K562 (cell line): ENCODE data around the gene TENM4. TPM values are rescaled to one million over a fixed set of nuclear protein-coding genes. Genes with fewer than 3 reads are reported as not detected.

Source experiments
- ATAC-seq: fragments of 200-7000 bp; cut with Tn5 transposase; 3 replicates; pipeline ENCODE4 v1.9.1; 2020; ENCODE audit warnings: moderate library complexity
- BruUV-seq: library from RNA; stranded (reverse); fragments of 400-500 nt; replicated peaks from 2 replicates; lab custom pipeline; 2021; lab: Mats Ljungman, UMichigan
- CTCF ChIA-PET: fragments of 300-600 bp; formaldehyde crosslinking; extraction: SDS; loops from one replicate; lab custom pipeline; 2021; ENCODE audit warnings: low intra/inter-chr PET ratio; lab: Yijun Ruan, JAX
- POLR2A ChIA-PET: fragments of 300-600, 350-650 bp; sonication (Branson Sonifier 250); formaldehyde crosslinking; extraction: SDS; loops from one replicate; lab custom pipeline; 2021; ENCODE audit warnings: antibody characterized with exemption, inconsistent platforms; lab: Yijun Ruan, JAX
- DNase-seq, 4 experiments: peaks; one replicate each; pipeline versions ENCODE4 v3.0.0 to v3.0.0-alpha.2; 2011 to 2018; ENCODE audit warnings: low spot score in 3 of 4, mixed read lengths in 3 of 4; ENCODE audit errors: extremely low read depth in 1 of 4
- FAIRE-seq: peaks from 2 replicates; lab custom pipeline; 2011; peaks lifted over from hg19 to GRCh38; lab: Jason Lieb, UNC
- H2AFZ ChIP-seq: 2 replicates; pipeline ENCODE4 v1.6.0; 2011; ENCODE audit warnings: low read depth, low read length, control low read depth, inconsistent platforms
- H3K27ac ChIP-seq: fragments of 200-600 bp; 3 replicates; pipeline ENCODE4 v1.8.0; 2011; ENCODE audit warnings: low read depth, mild to moderate bottlenecking, control low read depth, inconsistent platforms, low read length, moderate library complexity, mixed read lengths; ENCODE audit errors: extremely low read depth
- H3K27me3 ChIP-seq, 2 experiments: fragments of 300-600 bp in 1 of 2; 2 replicates in 1 of 2; 3 replicates in 1 of 2; pipeline versions ENCODE4 v1.6.0 to v1.8.0; 2011; ENCODE audit warnings: inconsistent platforms in 2 of 2, low read length in 2 of 2, mild to moderate bottlenecking in 1 of 2, mixed read lengths in 1 of 2, moderate library complexity in 1 of 2; ENCODE audit not compliant: control insufficient read depth in 2 of 2, insufficient read depth in 2 of 2
- H3K36me3 ChIP-seq: fragments of 300-600 bp; 3 replicates; pipeline ENCODE4 v1.8.0; 2011; ENCODE audit warnings: mild to moderate bottlenecking, low read length, inconsistent platforms; ENCODE audit not compliant: control insufficient read depth, insufficient read depth
- H3K4me1 ChIP-seq, 2 experiments: fragments of 200-600 bp in 1 of 2; replicated peaks in 1 of 2; 2 replicates in 1 of 2; 3 replicates in 1 of 2; pipeline versions ENCODE4 v1.5.1 to v1.8.0; 2011; ENCODE audit warnings: inconsistent platforms in 2 of 2, low read length in 2 of 2, mild to moderate bottlenecking in 1 of 2, mixed read lengths in 1 of 2, moderate library complexity in 1 of 2; ENCODE audit not compliant: control insufficient read depth in 2 of 2, insufficient read depth in 2 of 2
- H3K4me2 ChIP-seq: 2 replicates; pipeline ENCODE4 v1.6.1; 2011; ENCODE audit warnings: low read length, control low read depth, inconsistent platforms, mixed read lengths; ENCODE audit not compliant: insufficient read depth
- H3K4me3 ChIP-seq: fragments of 200-600 bp; sonication (generic), shearing (Covaris generic); 2 replicates; pipeline ENCODE4 v1.5.1; 2016; ENCODE audit warnings: control low read depth, inconsistent platforms
- H3K79me2 ChIP-seq: fragments of 200-600 bp; 3 replicates; pipeline ENCODE4 v1.8.0; 2011; ENCODE audit warnings: low read length, inconsistent platforms; ENCODE audit not compliant: control insufficient read depth, insufficient read depth
- H3K9ac ChIP-seq, 2 experiments: 2 replicates each; pipeline versions ENCODE4 v1.6.0 to v1.6.1; 2011; ENCODE audit warnings: low read depth in 2 of 2, low read length in 2 of 2, control low read depth in 1 of 2, inconsistent platforms in 1 of 2, mild to moderate bottlenecking in 1 of 2, mixed read lengths in 1 of 2; ENCODE audit not compliant: insufficient read depth in 1 of 2
- H3K9me1 ChIP-seq: one replicate; pipeline ENCODE4 v1.6.0; 2011; ENCODE audit warnings: inconsistent platforms, mild to moderate bottlenecking, low read length, moderate library complexity; ENCODE audit not compliant: control insufficient read depth, insufficient read depth
- H3K9me3 ChIP-seq: replicated peaks from 2 replicates; pipeline ENCODE4 v1.5.1; 2011; ENCODE audit warnings: low read depth, low read length, inconsistent platforms; ENCODE audit not compliant: control insufficient read depth, insufficient read depth
- H4K20me1 ChIP-seq: replicated peaks from 2 replicates; pipeline ENCODE4 v1.6.1; 2011; ENCODE audit warnings: low read length, inconsistent platforms, mixed read lengths; ENCODE audit not compliant: control insufficient read depth, insufficient read depth
- ARID1B ChIP-seq: fragments of 450-650 bp; IDR thresholded peaks from 2 replicates; pipeline ENCODE4 v1.6.1; 2016; ENCODE audit warnings: antibody characterized with exemption, mild to moderate bottlenecking, inconsistent platforms
- ARID2 ChIP-seq: fragments of 450-650 bp; IDR thresholded peaks from 2 replicates; pipeline ENCODE4 v1.6.1; 2017; ENCODE audit warnings: antibody characterized with exemption, mild to moderate bottlenecking
- NFATC3 ChIP-seq: fragments of 450-650 bp; IDR thresholded peaks from 2 replicates; pipeline ENCODE4 v1.6.1; 2017; ENCODE audit warnings: mild to moderate bottlenecking
- PYGO2 ChIP-seq: fragments of 450-650 bp; IDR thresholded peaks from 2 replicates; pipeline ENCODE4 v1.6.1; 2016; ENCODE audit warnings: mild to moderate bottlenecking, missing genetic modification characterization, moderate library complexity, missing compliant biosample characterization
- RNF2 ChIP-seq: sonication (generic); IDR thresholded peaks from 2 replicates; pipeline ENCODE4 v1.6.1; 2016
- TAF1 ChIP-seq: IDR thresholded peaks from 2 replicates; pipeline ENCODE4 v1.6.1; 2011; ENCODE audit warnings: mild to moderate bottlenecking, low read length, moderate library complexity; ENCODE audit not compliant: insufficient read depth, control insufficient read depth, severe bottlenecking; ENCODE audit errors: extremely low read depth
- U2AF1 ChIP-seq: fragments of 200-400 bp; formaldehyde crosslinking; optimal IDR thresholded peaks from 2 replicates; pipeline ENCODE3; 2017; ENCODE audit warnings: mild to moderate bottlenecking, low read depth, low read length, moderate library complexity
- ZNF23 ChIP-seq: fragments of 250-450 bp; sonication (Bioruptor Pico); IDR thresholded peaks from 2 replicates; pipeline ENCODE4 v1.4.0; 2020; ENCODE audit warnings: mild to moderate bottlenecking
- ZNF764 ChIP-seq: fragments of 250-450 bp; sonication (Bioruptor Pico); IDR thresholded peaks from 2 replicates; pipeline ENCODE4 v1.4.0; 2020; ENCODE audit warnings: low read depth, mild to moderate bottlenecking, moderate library complexity
- WGBS: fragments of 100-300 bp; shearing (Covaris generic); methylation state at CpG from one replicate; pipeline ENCODE4 v1.1.6; 2016; ENCODE audit warnings: low coverage, mixed read lengths; ENCODE audit not compliant: insufficient coverage; ENCODE audit errors: missing lambda C conversion rate; 5-methylcytosine and 5-hydroxymethylcytosine counted together
- in situ Hi-C: fragments of 300-500 bp; cut with MboI; formaldehyde crosslinking; loops from 4 replicates; pipeline ENCODE4 v1.15.0; 2018; ENCODE audit warnings: inconsistent platforms, mixed read lengths
- intact Hi-C: fragments of 100-400 bp; cut with micrococcal nuclease; formaldehyde crosslinking; loops from 2 replicates; pipeline ENCODE4 v1.14.2; 2022
- polyA plus RNA-seq, 8 experiments: library from polyadenylated mRNA; depleted of rRNA in 4 of 8; stranded (reverse) in 5 of 8; unstranded in 3 of 8; fragments of >200 nt; fragmentation: Nextera tagmentation in 2 of 8; fragmentation: Illumina TruSeq in 1 of 8; extraction: Ambion mirVana in 2 of 8; extraction: Trizol in 1 of 8; gene quantifications; 2 replicates each; pipeline versions ENCODE4 v1.2.1 to v1.2.3, GENCODE V29; 2011 to 2014; ENCODE audit warnings: inconsistent platforms in 1 of 8, missing spikeins in 1 of 8
- total RNA-seq, 7 experiments: library from RNA; depleted of rRNA in 6 of 7; stranded (reverse); fragments of >200 nt in 6 of 7; fragmentation: Illumina TruSeq in 2 of 7; extraction: Trizol in 2 of 7; gene quantifications; 2 replicates each; pipeline versions ENCODE4 v1.2.1 to v1.2.3, GENCODE V29; 2011 to 2021; ENCODE audit warnings: low replicate concordance in 1 of 7

Gene TENM4
- total and polyA plus RNA-seq, 9 of the 15 experiments (the other 6 are each of a cell fraction or from before 2014, with no cell fraction given): 0.16 TPM; not detected in 8

DNA sequence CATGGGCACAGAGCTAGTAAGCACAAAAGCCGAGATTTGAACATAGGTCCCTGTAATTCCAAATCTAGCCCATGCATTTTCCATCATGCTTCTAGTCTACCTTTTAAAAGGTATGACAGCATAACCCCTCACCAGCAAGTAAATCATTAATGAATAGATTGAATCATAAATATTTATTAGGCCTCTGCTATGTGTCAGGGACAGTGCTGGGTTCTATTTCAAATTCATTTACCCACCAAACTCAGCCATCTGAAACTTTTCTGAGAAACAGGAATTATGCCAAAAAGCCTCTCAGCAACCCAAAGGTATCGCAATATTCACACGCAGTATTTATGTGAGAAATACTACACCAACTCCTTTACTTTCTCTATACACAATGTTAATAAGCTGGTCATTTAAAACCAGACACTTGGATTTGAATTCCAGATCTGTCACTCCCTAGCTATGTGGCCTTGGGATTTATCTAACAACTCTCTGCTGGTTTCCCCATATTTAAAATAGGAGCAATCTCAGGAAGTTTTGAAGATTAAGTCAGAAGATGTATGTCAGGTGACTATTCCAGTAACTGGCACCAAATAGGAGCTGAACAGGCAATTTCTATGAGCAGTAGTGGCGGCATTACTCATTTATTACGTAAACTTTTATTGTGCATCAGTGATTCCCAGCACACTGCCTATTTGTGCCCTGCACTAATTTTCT, 191.4 kb downstream of the TENM4 start:
- H2AFZ ChIP-seq: no peak overlapping the region
- WGBS: 3% methylated on average over 5 of the region's 5 CpGs
- H3K27me3 ChIP-seq: peaks cover 0 to 5% of the 10 kb centered on the region in 2 experiments; a peak in 1 of 5 replicates
- ChIA-PET POLR2A (no interaction called here), CTCF (no interaction called here)
- TF ChIP-seq ZNF764 (CRISPR knock-in tag): no peak
- TF ChIP-seq ARID2: no peak
- no peak for TF ChIP-seq ARID1B
- TF ChIP-seq ZNF23 (CRISPR knock-in tag): no peak
- TF ChIP-seq RNF2: no peak
- no peak overlapping the region for H3K4me2 ChIP-seq
- DNase-seq: no peak
- H3K27ac ChIP-seq: no peak overlapping the region
- no peaks in the 10 kb centered on the region for H3K4me1 ChIP-seq
- H3K36me3 ChIP-seq: no peaks in the 10 kb centered on the region
- no peaks in the 10 kb centered on the region for H3K9me3 ChIP-seq
- no peak for ATAC-seq
- no peak overlapping the region for H3K9ac ChIP-seq
- in situ Hi-C loops: no loop called here
- no TSS peak for BruUV-seq
- intact Hi-C loops: no loop called here
- H3K79me2 ChIP-seq: no peaks in the 10 kb centered on the region
- H4K20me1 ChIP-seq: no peaks in the 10 kb centered on the region
- no peaks in the 10 kb centered on the region for H3K9me1 ChIP-seq
- H3K4me3 ChIP-seq: no peak overlapping the region
- FAIRE-seq: no peak

DNA sequence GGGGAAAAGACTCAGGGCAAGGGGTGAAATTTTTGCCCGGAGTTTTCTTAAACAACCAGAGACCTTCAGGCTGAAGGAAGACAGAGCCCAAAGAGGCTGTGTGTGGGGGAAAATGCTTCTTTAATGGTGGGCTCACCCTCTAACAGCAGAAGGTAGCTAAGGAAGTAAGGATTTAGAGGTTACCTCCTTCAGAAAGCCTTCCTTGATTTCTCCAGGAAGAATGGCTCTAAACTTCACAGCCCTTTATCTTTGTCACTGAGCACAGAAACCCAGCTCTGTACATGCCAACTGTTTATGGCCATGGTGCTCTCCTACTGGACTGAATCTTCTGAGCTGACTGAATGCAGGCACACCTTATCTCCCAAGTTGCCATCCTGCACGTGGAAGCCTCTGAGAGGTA, 196.0 kb downstream of the TENM4 start:
- Histone ChIP-seq H3K4me1 (no peaks in the 10 kb centered on the region), H4K20me1 (no peaks in the 10 kb centered on the region), H3K9me1 (no peaks in the 10 kb centered on the region), H3K4me2 (no peak overlapping the region), H3K79me2 (no peaks in the 10 kb centered on the region), H3K9me3 (no peaks in the 10 kb centered on the region), H3K27ac (no peak overlapping the region), H2AFZ (no peak overlapping the region), H3K4me3 (no peak overlapping the region), H3K9ac (no peak overlapping the region), H3K27me3 (peaks cover 0 to 14% of the 10 kb centered on the region in 2 experiments; a peak in 1 of 5 replicates), H3K36me3 (no peaks in the 10 kb centered on the region)
- ATAC-seq (no peak), DNase-seq (no peak), FAIRE-seq (no peak)
- intact Hi-C loops: no loop called here
- BruUV-seq: no TSS peak
- TF ChIP-seq U2AF1: no peak
- TF ChIP-seq PYGO2: no peak
- no peak for TF ChIP-seq TAF1
- TF ChIP-seq NFATC3: no peak
- CTCF ChIA-PET: no interaction called here
- WGBS: 0% methylated on average over 2 of the region's 2 CpGs
- in situ Hi-C loops: no loop called here
- POLR2A ChIA-PET: no interaction called here
